ENCODE results near the gene GRID2. TPM values are rescaled to one million over a fixed set of nuclear protein-coding genes. Genes with fewer than 3 reads are reported as not detected.
A peak's percentile ranks its signal among the peaks of the same experiment; 100 is the strongest.
"Not testable (repeated sequence)": the region's sequence is repeated elsewhere in the genome, so short reads cannot be mapped to it uniquely, and the experiment has no call there.

Gene GRID2
- polyA plus RNA-seq, 3 donors = 2.2 to 5.5 (median 3.3) TPM

DNA sequence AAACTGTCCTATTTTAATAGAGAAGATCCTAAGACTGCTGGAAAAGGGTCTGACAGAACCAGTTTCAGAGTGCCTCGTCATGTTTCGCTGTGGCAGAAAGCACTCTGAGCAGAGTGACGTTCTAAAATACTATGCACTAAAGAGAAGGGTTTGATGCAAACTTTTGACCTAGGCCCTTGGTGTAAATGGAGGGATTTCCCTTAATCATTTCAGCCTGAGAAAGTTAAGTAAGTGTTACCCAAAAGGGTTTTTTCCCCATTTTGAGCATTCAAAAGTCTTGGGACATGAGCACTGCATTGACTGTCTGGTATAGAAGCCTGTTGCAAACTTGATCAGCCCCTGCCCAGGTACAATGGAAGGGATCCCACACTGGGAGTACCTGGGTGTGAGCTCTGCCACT is 1367.3 kb downstream of the GRID2 start:
- DNase-seq = no peak

- DNase-seq = not testable (repeated sequence)
Measured at GRCh38 chr4:93676937-93677336, 1373.2 kb downstream of the GRID2 start.

GRCh38 chr4:93684571-93684970 is 1380.8 kb downstream of the GRID2 start:
- no peak for DNase-seq

DNA sequence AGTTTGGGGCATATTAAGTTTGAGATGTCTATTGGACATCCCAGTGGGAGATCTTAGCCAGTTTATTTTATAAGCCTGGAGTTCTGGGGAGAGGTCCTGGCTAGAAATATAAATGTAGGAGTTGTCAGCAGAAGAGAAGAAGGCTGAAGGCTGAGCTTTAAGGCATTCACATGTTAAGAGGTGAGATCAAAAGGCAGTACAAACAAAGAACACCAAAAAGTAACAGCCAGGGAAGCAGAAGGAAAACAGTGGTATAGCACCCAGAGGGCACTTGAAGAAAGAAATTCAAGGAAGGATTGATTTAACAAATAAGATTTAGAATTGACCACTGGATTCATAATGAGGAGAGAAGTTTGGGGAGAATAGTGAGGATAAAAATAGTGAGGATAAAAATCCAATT is 1383.5 kb downstream of the GRID2 start:
- no peak for DNase-seq

DNA sequence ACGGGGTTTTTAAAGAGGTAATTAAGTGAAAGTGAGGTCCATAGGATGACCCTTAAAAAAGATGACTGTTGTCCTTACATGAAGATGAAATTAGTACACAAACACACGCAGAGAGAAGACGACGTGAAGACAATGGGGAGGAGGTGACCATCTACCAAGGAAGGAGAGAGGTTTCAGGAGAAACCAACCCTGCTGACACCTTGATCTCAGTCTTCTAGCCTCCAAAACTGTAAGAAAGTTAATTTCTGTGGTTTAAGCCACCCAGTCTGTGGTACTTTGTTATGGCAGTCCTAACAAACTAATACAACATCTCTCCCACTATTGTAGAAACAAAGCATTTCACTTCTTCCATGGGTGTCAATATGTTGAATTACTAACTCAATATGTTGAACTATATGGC is 1385.2 kb downstream of the GRID2 start:
- DNase-seq = no peak

DNA sequence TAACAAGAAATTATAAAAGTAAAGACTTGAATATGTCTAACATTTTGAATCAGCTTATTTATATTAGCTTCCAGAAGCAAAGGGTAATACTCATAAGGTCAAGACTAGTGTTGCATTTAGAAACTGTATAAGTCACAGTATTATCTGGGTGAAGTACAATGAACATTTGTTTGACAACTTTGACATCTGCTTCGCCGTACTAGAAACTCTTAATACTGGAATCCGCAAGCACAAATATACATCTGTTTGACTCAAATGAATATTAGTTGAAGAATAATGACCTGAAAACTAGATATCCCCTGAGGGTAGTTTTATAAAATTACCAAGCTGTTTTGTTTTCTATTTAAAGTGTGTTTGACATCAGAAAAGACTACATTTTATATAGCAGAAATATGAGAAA is 1389.4 kb downstream of the GRID2 start:
- no peak for DNase-seq

- no peak for DNase-seq
Measured at GRCh38 chr4:93698686-93699085, 1394.9 kb downstream of the GRID2 start.

DNA sequence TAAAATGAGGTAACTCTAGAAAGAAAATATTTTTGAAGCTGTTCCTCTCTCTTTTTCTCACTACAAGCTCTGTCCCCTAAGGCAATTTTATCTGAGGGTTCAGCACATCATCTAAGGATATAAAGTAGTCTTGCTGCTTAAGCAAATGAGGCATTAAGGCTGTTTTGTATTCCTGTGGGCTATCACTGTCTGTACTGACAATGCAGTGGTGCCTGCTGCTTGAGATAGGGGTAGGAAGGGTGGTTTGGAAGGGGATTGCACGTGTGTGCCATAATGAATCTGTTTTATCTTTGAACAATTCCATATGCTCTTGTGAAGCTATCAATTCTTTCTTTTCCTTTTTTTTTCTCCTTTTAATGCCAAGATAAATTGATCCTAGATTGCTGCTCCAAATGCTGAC is 1396.8 kb downstream of the GRID2 start:
- DNase-seq = no peak

DNA sequence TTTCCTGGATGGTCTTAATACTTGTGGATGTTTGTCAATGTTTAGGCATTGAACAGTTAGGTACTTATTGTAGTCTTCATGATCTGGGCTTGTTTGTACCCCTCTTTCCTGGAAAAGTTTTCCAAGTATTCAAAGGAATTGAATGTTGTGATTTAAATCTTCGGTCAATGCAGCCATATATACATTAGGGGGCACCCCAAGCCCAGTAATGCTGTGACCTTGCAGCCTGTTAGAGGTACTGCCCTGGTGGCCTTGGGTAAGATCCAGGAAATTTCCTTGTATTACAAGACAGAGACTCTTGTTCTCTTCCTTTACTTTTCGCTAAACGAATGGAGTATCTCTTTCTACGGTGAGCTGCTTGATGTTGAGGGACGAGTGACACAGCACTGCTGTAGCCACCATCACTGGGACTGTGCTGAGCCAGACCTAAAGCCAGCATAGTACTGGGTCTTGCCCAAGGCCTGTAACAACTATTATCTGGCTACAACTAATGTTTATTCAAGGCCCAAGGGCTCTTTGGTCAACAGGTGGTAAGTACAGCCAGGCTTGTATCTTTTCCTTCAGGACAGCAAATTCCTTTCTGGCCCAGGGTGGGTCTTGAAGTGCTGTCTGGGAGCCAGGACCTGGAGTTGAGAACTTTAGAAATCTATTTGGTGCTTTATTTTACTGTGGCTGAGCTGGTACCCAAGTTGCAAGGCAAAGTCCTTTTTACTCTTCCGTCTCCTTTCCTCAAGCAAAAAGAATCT is 1406.5 kb downstream of the GRID2 start:
- DNase-seq = no peak

- no peak for DNase-seq
Measured at GRCh38 chr4:93710847-93711430, 1407.2 kb downstream of the GRID2 start.

GRCh38 chr4:93718233-93718632 is 1414.5 kb downstream of the GRID2 start:
- no peak for DNase-seq

GRCh38 chr4:93719552-93719951 is 1415.8 kb downstream of the GRID2 start:
- DNase-seq = no peak

DNA sequence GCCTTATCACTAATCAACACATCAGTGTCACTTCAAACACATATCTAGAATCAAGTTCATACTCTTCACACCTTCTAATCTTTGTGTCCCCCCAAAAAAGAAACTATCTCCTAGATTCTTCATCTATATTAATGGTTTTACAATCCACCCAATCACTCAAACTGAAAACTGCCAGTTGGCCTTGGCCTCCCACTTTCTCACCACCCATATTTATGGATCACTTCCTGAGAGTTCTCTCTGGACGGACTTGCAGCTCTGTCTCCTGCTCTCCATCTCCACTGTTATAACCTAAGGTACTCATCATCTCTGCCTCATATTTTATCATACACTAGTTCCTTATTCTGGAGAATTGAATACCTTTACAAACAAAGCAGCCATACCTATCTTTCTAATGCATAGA is 1418.7 kb downstream of the GRID2 start:
- no peak for DNase-seq

- no peak for DNase-seq
Measured at GRCh38 chr4:93730251-93730650, 1426.5 kb downstream of the GRID2 start.

- no peak for DNase-seq
Measured at GRCh38 chr4:93730760-93731159, 1427.0 kb downstream of the GRID2 start.

- DNase-seq = peak; percentile 30
Measured at GRCh38 chr4:93731456-93731855, 1427.7 kb downstream of the GRID2 start.

- peak; percentile 20 for DNase-seq
Measured at GRCh38 chr4:93732509-93732908, 1428.7 kb downstream of the GRID2 start.

DNA sequence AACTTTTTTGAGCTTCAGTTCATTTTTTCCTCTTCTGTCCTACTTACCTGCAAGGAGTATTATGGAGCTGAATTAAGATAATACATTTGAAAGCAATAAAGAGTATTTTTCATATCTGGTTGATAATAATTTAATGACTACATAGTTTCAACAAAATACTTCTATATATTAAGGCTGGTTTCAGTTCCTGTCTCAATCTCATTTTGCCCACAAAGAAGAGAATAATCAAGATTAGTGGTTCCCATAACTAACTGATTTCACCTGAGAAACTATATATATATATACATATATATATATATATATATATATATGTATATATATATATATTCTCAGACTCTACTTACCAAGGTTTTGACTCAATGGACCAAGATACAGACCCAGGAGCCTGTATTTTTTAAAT is 1437.1 kb downstream of the GRID2 start:
- no peak for DNase-seq

DNA sequence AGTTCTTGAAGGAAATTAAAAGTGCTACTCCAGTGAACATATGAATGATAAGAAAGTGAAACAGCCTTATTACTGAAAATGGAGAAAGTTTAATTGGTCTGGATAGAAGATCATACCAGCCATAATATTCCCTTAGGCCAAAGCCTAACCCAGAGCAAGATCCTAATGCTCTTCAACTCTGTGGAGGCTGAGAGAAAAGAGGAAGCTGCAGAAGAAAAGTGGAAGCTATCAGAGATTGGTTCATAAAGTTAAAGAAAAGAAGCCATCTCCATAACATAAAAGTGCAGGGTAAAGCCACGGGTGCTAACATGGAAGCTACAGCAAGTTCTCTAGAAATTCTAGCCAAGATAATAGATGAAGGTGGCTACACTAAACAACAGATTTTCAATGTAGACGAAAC is 1439.3 kb downstream of the GRID2 start:
- DNase-seq = no peak

DNA sequence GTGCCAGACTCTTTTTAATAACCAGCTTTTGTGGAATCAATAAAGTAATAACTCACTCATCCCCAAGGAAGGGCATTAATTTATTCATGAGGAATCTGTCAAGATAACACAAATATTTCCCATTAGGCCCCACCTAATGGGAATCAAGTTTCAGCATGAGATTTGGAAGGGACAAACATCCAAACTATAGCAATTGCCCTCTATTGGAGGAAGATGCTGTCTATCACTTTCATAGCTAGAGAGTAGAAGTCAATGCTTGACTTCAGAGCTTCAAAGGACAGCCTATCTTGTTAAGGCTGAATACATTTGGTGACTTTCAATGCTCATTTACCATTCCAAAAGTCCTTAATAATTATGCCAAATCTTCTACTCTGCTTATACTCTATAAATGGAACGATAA is 1439.9 kb downstream of the GRID2 start:
- DNase-seq = no peak

- no peak for DNase-seq
Measured at GRCh38 chr4:93744961-93745360, 1441.2 kb downstream of the GRID2 start.

GRCh38 chr4:93746031-93746430 is 1442.3 kb downstream of the GRID2 start:
- no peak for DNase-seq

- DNase-seq = no peak
Measured at GRCh38 chr4:93747220-93747619, 1443.5 kb downstream of the GRID2 start.
